DND-41 (cell line): ENCODE results near the gene PDE1C.

Experiments
- EZH2 ChIP-seq: IDR thresholded peaks from 3 replicates; pipeline ENCODE4 v1.6.1; 2012; ENCODE audit warnings: borderline replicate concordance, low read depth, mild to moderate bottlenecking, moderate library complexity, low read length, inconsistent platforms; ENCODE audit not compliant: severe bottlenecking
- TF ChIP-seq, protein P1 (sequence below): IDR thresholded peaks from 2 replicates; pipeline ENCODE4 v1.5.1; 2012; ENCODE audit warnings: borderline replicate concordance, low read length, moderate library complexity, mild to moderate bottlenecking; ENCODE audit not compliant: poor library complexity, severe bottlenecking; ENCODE audit errors: extremely low read depth

DNA sequence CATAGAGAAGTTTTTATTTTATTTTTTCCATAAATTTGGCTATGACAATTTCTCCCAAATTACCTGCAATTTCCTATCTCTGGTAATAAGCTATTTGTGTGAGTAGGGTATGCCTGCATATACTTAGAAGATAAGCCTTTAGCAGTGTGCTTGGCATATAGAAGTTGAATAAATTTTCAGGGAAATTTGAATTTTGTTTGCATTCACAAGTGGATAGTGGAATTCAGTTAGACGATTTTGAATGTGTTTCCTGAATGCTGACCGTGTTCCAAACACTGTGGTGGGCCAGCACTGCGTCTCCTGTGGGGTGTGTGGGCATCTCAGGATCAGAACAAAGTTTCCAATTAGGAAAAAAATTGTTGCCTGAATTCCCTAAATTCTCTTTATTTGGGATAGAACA, 283.9 kb downstream of the PDE1C start:
- TF ChIP-seq, protein P1, sequence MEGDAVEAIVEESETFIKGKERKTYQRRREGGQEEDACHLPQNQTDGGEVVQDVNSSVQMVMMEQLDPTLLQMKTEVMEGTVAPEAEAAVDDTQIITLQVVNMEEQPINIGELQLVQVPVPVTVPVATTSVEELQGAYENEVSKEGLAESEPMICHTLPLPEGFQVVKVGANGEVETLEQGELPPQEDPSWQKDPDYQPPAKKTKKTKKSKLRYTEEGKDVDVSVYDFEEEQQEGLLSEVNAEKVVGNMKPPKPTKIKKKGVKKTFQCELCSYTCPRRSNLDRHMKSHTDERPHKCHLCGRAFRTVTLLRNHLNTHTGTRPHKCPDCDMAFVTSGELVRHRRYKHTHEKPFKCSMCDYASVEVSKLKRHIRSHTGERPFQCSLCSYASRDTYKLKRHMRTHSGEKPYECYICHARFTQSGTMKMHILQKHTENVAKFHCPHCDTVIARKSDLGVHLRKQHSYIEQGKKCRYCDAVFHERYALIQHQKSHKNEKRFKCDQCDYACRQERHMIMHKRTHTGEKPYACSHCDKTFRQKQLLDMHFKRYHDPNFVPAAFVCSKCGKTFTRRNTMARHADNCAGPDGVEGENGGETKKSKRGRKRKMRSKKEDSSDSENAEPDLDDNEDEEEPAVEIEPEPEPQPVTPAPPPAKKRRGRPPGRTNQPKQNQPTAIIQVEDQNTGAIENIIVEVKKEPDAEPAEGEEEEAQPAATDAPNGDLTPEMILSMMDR = no peak
- no peak for TF ChIP-seq EZH2
